DMS 273 treated with DMSO at 0.1 percent for 48 hours (cell line): ENCODE results near the gene DGKE.

Experiments
- DNase-seq: peaks from one replicate; lab custom pipeline; 2025; lab: John Stamatoyannopoulos, UW

Gene DGKE

GRCh38 chr17:56917559-56918296 lies 83.8 kb downstream of the DGKE start:
- no peak for DNase-seq

GRCh38 chr17:56918916-56919315 lies 85.0 kb downstream of the DGKE start:
- DNase-seq: no peak
